HG02852 (cell line): ENCODE results near the gene VIPR1.
A peak's percentile ranks its signal among the peaks of the same experiment; 100 is the strongest.
"Not testable (repeated sequence)": the region's sequence is repeated elsewhere in the genome, so short reads cannot be mapped to it uniquely, and the experiment has no call there.

Experiments
- ATAC-seq: cut with Tn5 transposase; IDR thresholded peaks from one replicate; pipeline ENCODE4 v1.9.1; 2021; ENCODE audit warnings: mild to moderate bottlenecking, moderate library complexity; ENCODE audit not compliant: unreplicated experiment

Gene VIPR1

GRCh38 chr3:42569593-42570142 is 67.2 kb downstream of the VIPR1 start:
- no peak for ATAC-seq

DNA sequence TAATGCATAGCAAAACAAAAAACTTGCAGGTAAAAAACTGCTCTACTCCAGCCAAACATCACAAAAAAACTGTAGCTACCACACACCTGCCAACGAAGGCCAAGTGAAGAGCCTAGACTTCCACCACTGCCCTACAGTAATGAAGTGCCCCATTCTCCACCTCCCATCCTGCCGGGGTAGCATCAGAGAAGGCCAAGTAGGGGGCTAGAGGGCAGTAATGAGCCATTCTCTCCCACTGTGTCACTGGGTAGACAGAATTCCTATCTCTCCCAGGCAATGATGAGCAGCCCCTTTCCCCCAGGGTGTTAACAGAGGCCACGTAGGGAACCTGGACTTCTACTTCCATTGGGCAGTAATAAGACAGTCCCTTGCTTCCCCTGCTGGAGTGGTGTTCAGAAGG is 69.8 kb downstream of the VIPR1 start:
- ATAC-seq = no peak

- ATAC-seq = no peak
Observed at GRCh38 chr3:42575137-42575741, 72.8 kb downstream of the VIPR1 start.

DNA sequence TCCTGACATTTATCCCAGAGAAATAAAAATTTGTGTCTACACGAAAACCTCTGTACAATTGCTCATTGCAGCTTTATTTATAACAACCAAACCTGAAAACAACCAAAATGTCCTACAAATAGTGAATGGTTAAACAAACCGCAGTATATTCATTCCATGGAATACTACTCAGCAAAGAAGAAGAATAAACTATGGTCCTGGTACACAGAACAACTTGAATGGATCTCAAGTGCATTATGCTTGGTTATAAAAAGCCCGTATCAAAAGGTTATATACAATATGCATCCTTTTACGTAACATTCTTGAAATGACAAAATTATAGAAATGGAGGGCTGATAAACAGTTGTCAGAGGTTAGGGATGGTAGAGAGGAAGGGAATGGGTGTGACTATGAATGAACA is 75.6 kb downstream of the VIPR1 start:
- no peak for ATAC-seq

DNA sequence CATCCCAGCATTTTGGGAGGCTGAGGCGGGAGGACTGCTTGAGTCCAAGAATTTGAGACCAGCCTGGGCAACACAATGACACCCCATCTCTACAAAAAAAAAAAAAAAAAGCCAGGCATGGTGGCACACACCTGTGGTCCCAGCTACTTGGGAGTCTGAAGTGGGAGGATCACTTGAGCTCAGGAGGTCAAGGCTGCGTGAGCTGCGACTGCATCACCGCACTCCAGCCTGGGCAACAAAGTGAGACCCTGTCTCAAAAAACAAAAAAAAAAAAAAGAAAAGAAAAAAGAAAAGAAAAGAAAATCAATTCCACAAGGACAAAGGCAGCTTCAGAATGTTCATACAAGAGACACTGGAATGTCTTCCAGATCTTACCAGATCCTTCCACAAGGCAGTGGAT is 76.9 kb downstream of the VIPR1 start:
- ATAC-seq = not testable (repeated sequence)

DNA sequence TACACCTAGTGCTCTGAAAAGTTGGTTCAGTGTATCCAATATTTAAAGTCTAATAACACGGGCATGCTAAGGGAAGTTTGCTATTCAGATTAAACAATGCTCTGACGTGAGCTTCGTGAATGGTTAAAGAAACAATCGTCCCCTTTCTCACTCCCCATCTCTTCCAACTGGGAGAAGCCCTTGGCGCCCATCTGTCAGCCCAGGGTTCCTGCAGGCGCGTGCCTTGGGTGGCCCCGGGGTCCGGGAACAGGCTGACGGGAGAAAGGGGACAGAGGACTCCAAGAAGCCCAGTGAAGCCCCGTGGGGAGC is 78.9 kb downstream of the VIPR1 start:
- ATAC-seq = no peak

DNA sequence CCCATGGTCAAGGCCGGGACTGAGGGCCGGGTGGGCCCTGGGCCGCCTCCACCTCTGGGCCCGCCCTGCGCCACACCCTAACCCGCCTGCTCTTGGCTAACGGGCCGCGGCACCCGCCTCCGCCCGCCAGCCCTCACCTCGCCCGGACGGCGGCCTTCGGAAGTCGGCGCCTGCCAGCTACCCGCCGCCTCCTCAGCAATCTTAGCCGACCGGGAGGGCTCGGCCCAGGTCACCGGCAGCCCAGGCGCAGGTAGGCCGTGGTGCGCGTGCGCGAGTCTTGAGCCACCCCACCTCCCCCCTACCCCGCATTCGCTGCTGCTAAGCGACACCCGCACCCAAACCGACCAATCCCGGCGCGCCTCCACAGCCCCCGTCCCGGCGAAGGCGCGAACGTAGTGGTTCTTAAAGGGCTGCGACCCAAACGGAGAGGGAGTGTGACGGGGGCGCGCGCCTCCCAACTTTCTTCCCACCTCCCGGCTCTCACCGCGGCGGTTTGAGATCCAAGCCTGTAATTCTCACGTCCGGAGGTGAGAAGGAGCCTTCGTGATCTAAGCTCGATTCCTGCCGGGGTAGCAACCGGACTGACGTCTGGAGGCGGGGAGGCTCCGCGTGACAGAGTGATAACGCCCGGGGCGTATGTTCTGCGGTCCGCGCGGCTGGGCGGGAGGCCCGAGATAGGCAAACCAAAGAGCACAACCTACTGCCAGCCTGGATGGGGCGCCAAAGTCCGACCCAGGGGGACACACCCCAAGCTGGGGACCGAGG is 79.4 kb downstream of the VIPR1 start, which contains the start of gene SEC22C:
TSS of gene SEC22C (minus strand) at position 259 of the 765 bp plus-strand sequence. CDS start 12,921 bp downstream, outside the sequence.
- ATAC-seq = peak; percentile 92

DNA sequence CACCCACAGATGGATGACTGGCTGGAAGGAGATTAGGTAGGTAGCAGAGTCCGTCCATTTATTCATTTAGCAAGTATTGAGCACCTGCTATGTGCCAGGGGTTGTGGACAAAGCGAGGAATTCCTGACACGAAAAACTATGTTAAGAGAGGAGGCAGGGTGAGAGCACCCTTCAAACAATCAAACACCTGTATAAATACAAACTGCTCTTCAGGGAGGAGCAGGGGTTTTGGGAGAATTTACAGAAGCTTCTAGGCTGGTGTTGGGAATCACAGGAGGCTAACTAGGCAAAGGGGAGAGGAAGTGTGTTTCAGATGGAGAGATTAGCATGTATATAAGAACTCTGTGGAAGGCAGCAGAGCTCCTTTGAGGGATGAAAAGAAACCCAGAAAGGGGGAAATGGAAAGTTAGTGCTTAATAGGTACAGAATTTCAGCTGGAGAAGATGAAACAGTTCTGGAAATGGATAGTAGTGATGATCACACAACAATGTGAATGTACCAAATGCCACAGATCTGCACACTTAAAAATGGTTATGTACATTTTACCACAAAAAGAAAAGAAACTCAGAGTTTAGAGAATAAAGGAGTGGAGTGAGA is 80.1 kb downstream of the VIPR1 start:
- ATAC-seq = no peak
